ENCODE results near the gene HJURP. TPM values are rescaled to one million over a fixed set of nuclear protein-coding genes. Genes with fewer than 3 reads are reported as not detected.

The HJURP gene
- total RNA-seq, 5 donors from 2014 or later (not counting 1 experiment from before 2014, with no cell fraction given), result 0.33 to 1.7 (median 1.1) TPM

GRCh38 chr2:233822101-233822771 lies 32.1 kb downstream of the HJURP start:
- Mint-ChIP-seq H3K36me3 (no peaks in the 10 kb centered on the region), H3K4me3 (no peak overlapping the region), H3K27me3 (peaks cover 12 to 21% of the 10 kb centered on the region in 2 donors), H3K4me1 (peaks cover 0 to 2% (median 0%) of the 10 kb centered on the region in 3 donors), H3K9me3 (no peaks in the 10 kb centered on the region), H3K27ac (no peak overlapping the region)
- ATAC-seq (replicated peaks in 1 of 4) (no peak), DNase-seq (peak in 1 of 35 experiments; percentile 13)
- WGBS (ENCODE audit: insufficient coverage), result 94% methylated on average over 21 of the region's 21 CpGs
- Histone ChIP-seq H3K4me1 (ENCODE audit: control insufficient read depth in 1 of 2, extremely low read depth in 1 of 2, insufficient read depth in 2 of 2, low read length in 2 of 2) (no peaks in the 10 kb centered on the region), H3K4me3 (ENCODE audit: control insufficient read depth in 1 of 2, extremely low read depth in 1 of 2, low read length in 1 of 2) (no peak overlapping the region), H3K36me3 (ENCODE audit: control insufficient read depth in 2 of 2, extremely low read depth in 1 of 2, insufficient read depth in 1 of 2, low read length in 1 of 2) (no peaks in the 10 kb centered on the region), H3K9me3 (no peaks in the 10 kb centered on the region), H3K27ac (ENCODE audit: low read length) (no peak overlapping the region), H3K27me3 (replicated peaks in 1 of 2; ENCODE audit: control insufficient read depth in 2 of 2, extremely low read depth in 1 of 2, insufficient read depth in 2 of 2, low read length in 1 of 2) (peaks cover 0 to 48% of the 10 kb centered on the region in 2 experiments)
- CTCF ChIA-PET, result no interaction called here
- POLR2A ChIA-PET, result no interaction called here

GRCh38 chr2:233821709-233822100 lies 32.6 kb downstream of the HJURP start:
- Mint-ChIP-seq H3K4me1 (peaks cover 0 to 5% (median 0%) of the 10 kb centered on the region in 3 donors), H3K27ac (no peak overlapping the region), H3K36me3 (no peaks in the 10 kb centered on the region), H3K9me3 (no peaks in the 10 kb centered on the region), H3K27me3 (peaks cover 15 to 22% of the 10 kb centered on the region in 2 donors), H3K4me3 (no peak overlapping the region)
- H3K36me3 ChIP-seq (ENCODE audit: control insufficient read depth in 2 of 2, extremely low read depth in 1 of 2, insufficient read depth in 1 of 2, low read length in 1 of 2), result no peaks in the 10 kb centered on the region
- H3K4me1 ChIP-seq (ENCODE audit: control insufficient read depth in 1 of 2, extremely low read depth in 1 of 2, insufficient read depth in 2 of 2, low read length in 2 of 2), result no peaks in the 10 kb centered on the region
- peaks cover 0 to 52% of the 10 kb centered on the region in 2 experiments for H3K27me3 ChIP-seq (replicated peaks in 1 of 2; ENCODE audit: control insufficient read depth in 2 of 2, extremely low read depth in 1 of 2, insufficient read depth in 2 of 2, low read length in 1 of 2)
- H3K4me3 ChIP-seq (ENCODE audit: control insufficient read depth in 1 of 2, extremely low read depth in 1 of 2, low read length in 1 of 2), result no peak overlapping the region
- no peak overlapping the region for H3K27ac ChIP-seq (ENCODE audit: low read length)
- 90% methylated on average over 2 of the region's 8 CpGs for WGBS (ENCODE audit: insufficient coverage)
- ChIA-PET POLR2A (no interaction called here), CTCF (no interaction called here)
- DNase-seq (no peak), ATAC-seq (replicated peaks in 1 of 4) (no peak)
- H3K9me3 ChIP-seq, result no peaks in the 10 kb centered on the region

GRCh38 chr2:233821196-233821595 lies 33.1 kb downstream of the HJURP start:
- Mint-ChIP-seq H3K4me1 (peaks cover 0 to 5% (median 0%) of the 10 kb centered on the region in 3 donors), H3K27me3 (peaks cover 16 to 26% of the 10 kb centered on the region in 2 donors), H3K4me3 (no peak overlapping the region), H3K9me3 (no peaks in the 10 kb centered on the region), H3K36me3 (no peaks in the 10 kb centered on the region), H3K27ac (no peak overlapping the region)
- no peak overlapping the region for H3K27ac ChIP-seq (ENCODE audit: low read length)
- H3K27me3 ChIP-seq (replicated peaks in 1 of 2; ENCODE audit: control insufficient read depth in 2 of 2, extremely low read depth in 1 of 2, insufficient read depth in 2 of 2, low read length in 1 of 2), result peaks cover 0 to 53% of the 10 kb centered on the region in 2 experiments
- ChIA-PET POLR2A (no interaction called here), CTCF (no interaction called here)
- no peaks in the 10 kb centered on the region for H3K9me3 ChIP-seq
- no peaks in the 10 kb centered on the region for H3K4me1 ChIP-seq (ENCODE audit: control insufficient read depth in 1 of 2, extremely low read depth in 1 of 2, insufficient read depth in 2 of 2, low read length in 2 of 2)
- 100% methylated on average over 1 of the region's 3 CpGs for WGBS (ENCODE audit: insufficient coverage)
- no peak for ATAC-seq (replicated peaks in 1 of 4)
- no peaks in the 10 kb centered on the region for H3K36me3 ChIP-seq (ENCODE audit: control insufficient read depth in 2 of 2, extremely low read depth in 1 of 2, insufficient read depth in 1 of 2, low read length in 1 of 2)
- no peak overlapping the region for H3K4me3 ChIP-seq (ENCODE audit: control insufficient read depth in 1 of 2, extremely low read depth in 1 of 2, low read length in 1 of 2)
- DNase-seq, result no peak

GRCh38 chr2:233820774-233821105 lies 33.6 kb downstream of the HJURP start:
- H3K27me3 Mint-ChIP-seq, result peaks cover 14 to 29% of the 10 kb centered on the region in 2 donors
- DNase-seq (no peak), ATAC-seq (replicated peaks in 1 of 4) (no peak)
- H3K36me3 ChIP-seq (ENCODE audit: control insufficient read depth in 2 of 2, extremely low read depth in 1 of 2, insufficient read depth in 1 of 2, low read length in 1 of 2), result no peaks in the 10 kb centered on the region
- ChIA-PET CTCF (no interaction called here), POLR2A (no interaction called here)
- H3K4me1 ChIP-seq (ENCODE audit: control insufficient read depth in 1 of 2, extremely low read depth in 1 of 2, insufficient read depth in 2 of 2, low read length in 2 of 2), result no peaks in the 10 kb centered on the region
- 83% methylated on average over 3 of the region's 6 CpGs for WGBS (ENCODE audit: insufficient coverage)
- H3K4me3 Mint-ChIP-seq, result no peak overlapping the region
- peaks cover 0 to 5% (median 0%) of the 10 kb centered on the region in 3 donors for H3K4me1 Mint-ChIP-seq
- no peaks in the 10 kb centered on the region for H3K9me3 ChIP-seq
- no peak overlapping the region for H3K27ac Mint-ChIP-seq
- H3K27ac ChIP-seq (ENCODE audit: low read length), result no peak overlapping the region
- H3K9me3 Mint-ChIP-seq, result no peaks in the 10 kb centered on the region
- peaks cover 0 to 53% of the 10 kb centered on the region in 2 experiments for H3K27me3 ChIP-seq (replicated peaks in 1 of 2; ENCODE audit: control insufficient read depth in 2 of 2, extremely low read depth in 1 of 2, insufficient read depth in 2 of 2, low read length in 1 of 2)
- H3K4me3 ChIP-seq (ENCODE audit: control insufficient read depth in 1 of 2, extremely low read depth in 1 of 2, low read length in 1 of 2), result no peak overlapping the region
- H3K36me3 Mint-ChIP-seq, result no peaks in the 10 kb centered on the region

GRCh38 chr2:233819884-233820773 lies 34.2 kb downstream of the HJURP start:
- ATAC-seq (replicated peaks in 1 of 4) (no peak), DNase-seq (peak in 1 of 35 experiments; percentile 13)
- H3K4me3 Mint-ChIP-seq, result no peak overlapping the region
- POLR2A ChIA-PET, result no interaction called here
- CTCF ChIA-PET, result no interaction called here
- Histone ChIP-seq H3K9me3 (no peaks in the 10 kb centered on the region), H3K27ac (ENCODE audit: low read length) (no peak overlapping the region), H3K4me1 (ENCODE audit: control insufficient read depth in 1 of 2, extremely low read depth in 1 of 2, insufficient read depth in 2 of 2, low read length in 2 of 2) (no peaks in the 10 kb centered on the region), H3K4me3 (ENCODE audit: control insufficient read depth in 1 of 2, extremely low read depth in 1 of 2, low read length in 1 of 2) (no peak overlapping the region), H3K36me3 (ENCODE audit: control insufficient read depth in 2 of 2, extremely low read depth in 1 of 2, insufficient read depth in 1 of 2, low read length in 1 of 2) (no peaks in the 10 kb centered on the region), H3K27me3 (replicated peaks in 1 of 2; ENCODE audit: control insufficient read depth in 2 of 2, extremely low read depth in 1 of 2, insufficient read depth in 2 of 2, low read length in 1 of 2) (peaks cover 0 to 53% of the 10 kb centered on the region in 2 experiments)
- H3K4me1 Mint-ChIP-seq, result peaks cover 0 to 5% (median 0%) of the 10 kb centered on the region in 3 donors
- no peaks in the 10 kb centered on the region for H3K9me3 Mint-ChIP-seq
- peaks cover 14 to 29% of the 10 kb centered on the region in 2 donors for H3K27me3 Mint-ChIP-seq
- WGBS (ENCODE audit: insufficient coverage), result 73% methylated on average over 12 of the region's 18 CpGs
- no peak overlapping the region for H3K27ac Mint-ChIP-seq
- no peaks in the 10 kb centered on the region for H3K36me3 Mint-ChIP-seq

- ATAC-seq (replicated peaks in 1 of 4), result no peak
- no peaks in the 10 kb centered on the region for H3K36me3 Mint-ChIP-seq
- no peak overlapping the region for H3K27ac Mint-ChIP-seq
- ChIA-PET POLR2A (no interaction called here), CTCF (no interaction called here)
- Histone ChIP-seq H3K27me3 (replicated peaks in 1 of 2; ENCODE audit: control insufficient read depth in 2 of 2, extremely low read depth in 1 of 2, insufficient read depth in 2 of 2, low read length in 1 of 2) (peaks cover 0 to 53% of the 10 kb centered on the region in 2 experiments), H3K36me3 (ENCODE audit: control insufficient read depth in 2 of 2, extremely low read depth in 1 of 2, insufficient read depth in 1 of 2, low read length in 1 of 2) (no peaks in the 10 kb centered on the region), H3K9me3 (no peaks in the 10 kb centered on the region), H3K4me1 (ENCODE audit: control insufficient read depth in 1 of 2, extremely low read depth in 1 of 2, insufficient read depth in 2 of 2, low read length in 2 of 2) (no peaks in the 10 kb centered on the region), H3K4me3 (ENCODE audit: control insufficient read depth in 1 of 2, extremely low read depth in 1 of 2, low read length in 1 of 2) (no peak overlapping the region), H3K27ac (ENCODE audit: low read length) (no peak overlapping the region)
- H3K27me3 Mint-ChIP-seq, result peaks cover 14 to 33% of the 10 kb centered on the region in 2 donors
- H3K4me3 Mint-ChIP-seq, result no peak overlapping the region
- DNase-seq, result peak in 1 of 35 experiments; percentile 21
- WGBS (ENCODE audit: insufficient coverage), result 57% methylated on average over 11 of the region's 17 CpGs
- no peaks in the 10 kb centered on the region for H3K9me3 Mint-ChIP-seq
- H3K4me1 Mint-ChIP-seq, result peaks cover 0 to 5% (median 0%) of the 10 kb centered on the region in 3 donors
Observed at GRCh38 chr2:233818639-233819621, 35.4 kb downstream of the HJURP start.

Data from T-cell (primary cell).